Neural crest cell (in vitro differentiated cells): Measurements from ENCODE around the gene CLIC6. TPM values are rescaled to one million over a fixed set of nuclear protein-coding genes. Genes with fewer than 3 reads are reported as not detected.

Source experiments
- DNase-seq: peaks from one replicate; pipeline ENCODE4 v3.0.0; 2021; ENCODE audit warnings: low read depth, mixed read lengths, low spot score
- H3K27ac Mint-ChIP-seq: one replicate; pipeline ENCODE4 v1.8.0; 2021; ENCODE audit warnings: mild to moderate bottlenecking, mixed read lengths; ENCODE audit not compliant: unreplicated experiment
- H3K27me3 Mint-ChIP-seq: 2 replicates; pipeline ENCODE4 v1.8.0; 2021; ENCODE audit warnings: low read depth, mild to moderate bottlenecking, mixed read lengths
- H3K36me3 Mint-ChIP-seq: 2 replicates; pipeline ENCODE4 v1.8.0; 2021; ENCODE audit warnings: low read depth, mild to moderate bottlenecking, mixed read lengths
- H3K4me1 Mint-ChIP-seq: 2 replicates; pipeline ENCODE4 v1.8.0; 2021; ENCODE audit warnings: mixed read lengths
- H3K4me3 Mint-ChIP-seq: one replicate; pipeline ENCODE4 v1.8.0; 2021; ENCODE audit warnings: mild to moderate bottlenecking, mixed read lengths
- H3K9me3 Mint-ChIP-seq: 2 replicates; pipeline ENCODE4 v1.8.0; 2021; ENCODE audit warnings: mixed read lengths
- total RNA-seq: library from RNA; stranded (reverse); gene quantifications from 2 replicates; pipeline ENCODE4 v1.2.1, GENCODE V29; 2021
- TF ChIP-seq, protein P1 (sequence below): fragments of 200-600 bp; sonication (generic); conservative IDR thresholded peaks from 2 replicates; pipeline ENCODE4 v1.5.0; 2021; ENCODE audit warnings: antibody characterized with exemption, mild to moderate bottlenecking

Gene CLIC6
- total RNA-seq, 1 donor from 2014 or later: 0.19 TPM

GRCh38 chr21:34639250-34639649 is 29.5 kb upstream of the CLIC6 start:
- no peak overlapping the region for H3K27ac Mint-ChIP-seq
- no peaks in the 10 kb centered on the region for H3K4me1 Mint-ChIP-seq
- no peaks in the 10 kb centered on the region for H3K36me3 Mint-ChIP-seq
- H3K27me3 Mint-ChIP-seq: peaks cover 6% of the 10 kb centered on the region
- DNase-seq: no peak
- TF ChIP-seq, protein P1, sequence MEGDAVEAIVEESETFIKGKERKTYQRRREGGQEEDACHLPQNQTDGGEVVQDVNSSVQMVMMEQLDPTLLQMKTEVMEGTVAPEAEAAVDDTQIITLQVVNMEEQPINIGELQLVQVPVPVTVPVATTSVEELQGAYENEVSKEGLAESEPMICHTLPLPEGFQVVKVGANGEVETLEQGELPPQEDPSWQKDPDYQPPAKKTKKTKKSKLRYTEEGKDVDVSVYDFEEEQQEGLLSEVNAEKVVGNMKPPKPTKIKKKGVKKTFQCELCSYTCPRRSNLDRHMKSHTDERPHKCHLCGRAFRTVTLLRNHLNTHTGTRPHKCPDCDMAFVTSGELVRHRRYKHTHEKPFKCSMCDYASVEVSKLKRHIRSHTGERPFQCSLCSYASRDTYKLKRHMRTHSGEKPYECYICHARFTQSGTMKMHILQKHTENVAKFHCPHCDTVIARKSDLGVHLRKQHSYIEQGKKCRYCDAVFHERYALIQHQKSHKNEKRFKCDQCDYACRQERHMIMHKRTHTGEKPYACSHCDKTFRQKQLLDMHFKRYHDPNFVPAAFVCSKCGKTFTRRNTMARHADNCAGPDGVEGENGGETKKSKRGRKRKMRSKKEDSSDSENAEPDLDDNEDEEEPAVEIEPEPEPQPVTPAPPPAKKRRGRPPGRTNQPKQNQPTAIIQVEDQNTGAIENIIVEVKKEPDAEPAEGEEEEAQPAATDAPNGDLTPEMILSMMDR: no peak
- no peak overlapping the region for H3K4me3 Mint-ChIP-seq
- H3K9me3 Mint-ChIP-seq: peaks cover 4% of the 10 kb centered on the region

- H3K36me3 Mint-ChIP-seq: no peaks in the 10 kb centered on the region
- peaks cover 4% of the 10 kb centered on the region for H3K9me3 Mint-ChIP-seq
Observed at GRCh38 chr21:34639882-34640788, 28.7 kb upstream of the CLIC6 start.

DNA sequence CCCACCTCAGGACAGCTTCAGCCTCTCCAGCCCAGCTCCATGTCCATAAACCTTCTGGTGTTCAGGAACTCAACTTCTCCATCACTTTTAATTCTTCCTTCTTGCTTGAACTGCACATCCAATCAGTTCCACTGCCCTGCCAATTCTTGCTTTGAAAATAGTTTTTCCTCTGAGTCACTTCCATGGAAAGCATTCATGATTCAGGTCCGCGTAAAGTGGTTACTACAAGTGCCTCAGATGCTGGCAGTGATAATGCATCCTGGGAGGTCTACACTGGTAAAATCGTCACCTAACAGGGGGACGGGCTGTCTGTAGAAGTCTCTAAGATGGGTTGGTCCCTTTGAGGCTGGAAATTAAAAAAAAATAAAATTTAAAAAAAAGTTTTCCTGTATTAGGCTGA is 27.9 kb upstream of the CLIC6 start:
- TF ChIP-seq, protein P1: no peak
- DNase-seq: no peak
- peaks cover 6% of the 10 kb centered on the region for H3K27me3 Mint-ChIP-seq
- H3K4me1 Mint-ChIP-seq: no peaks in the 10 kb centered on the region
- H3K36me3 Mint-ChIP-seq: no peaks in the 10 kb centered on the region
- H3K4me3 Mint-ChIP-seq: no peak overlapping the region
- peaks cover 4% of the 10 kb centered on the region for H3K9me3 Mint-ChIP-seq
- no peak overlapping the region for H3K27ac Mint-ChIP-seq

More at GRCh38 chr21:34639882-34640788, 28.7 kb upstream of the CLIC6 start:
- TF ChIP-seq, protein P1: no peak
- no peaks in the 10 kb centered on the region for H3K4me1 Mint-ChIP-seq
- H3K27ac Mint-ChIP-seq: no peak overlapping the region
- H3K27me3 Mint-ChIP-seq: peaks cover 6% of the 10 kb centered on the region
- DNase-seq: no peak
- no peak overlapping the region for H3K4me3 Mint-ChIP-seq

GRCh38 chr21:34642211-34643075 is 26.4 kb upstream of the CLIC6 start:
- Mint-ChIP-seq H3K36me3 (no peaks in the 10 kb centered on the region), H3K27ac (no peak overlapping the region), H3K4me3 (no peak overlapping the region), H3K4me1 (no peaks in the 10 kb centered on the region), H3K9me3 (peaks cover 4% of the 10 kb centered on the region), H3K27me3 (peaks cover 2% of the 10 kb centered on the region)
- TF ChIP-seq, protein P1: no peak
- DNase-seq: no peak

DNA sequence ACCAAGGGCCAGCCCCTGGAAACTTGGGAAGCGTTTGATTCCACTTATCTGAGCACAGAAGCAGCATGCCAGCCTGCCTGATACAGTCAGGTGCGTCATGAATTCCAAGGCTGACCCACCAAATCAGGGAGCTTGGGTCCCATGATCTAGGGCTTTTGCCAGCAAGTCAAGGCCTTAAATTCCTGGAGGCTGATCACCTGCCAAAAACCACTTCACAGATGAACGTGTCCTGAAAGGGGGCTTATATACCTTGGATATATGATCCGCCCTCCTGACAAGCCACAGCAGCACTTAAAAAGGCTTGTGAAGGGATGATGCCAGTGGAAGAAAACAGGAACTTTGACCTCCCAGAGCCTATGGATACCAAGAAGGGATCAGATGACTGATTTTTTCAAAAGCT is 24.0 kb upstream of the CLIC6 start:
- Mint-ChIP-seq H3K4me1 (no peaks in the 10 kb centered on the region), H3K27ac (no peak overlapping the region)

More for the DNA sequence above, 24.0 kb upstream of the CLIC6 start:
- TF ChIP-seq, protein P1: no peak
- H3K4me3 Mint-ChIP-seq: no peak overlapping the region
- H3K27me3 Mint-ChIP-seq: peaks cover 20% of the 10 kb centered on the region
- no peaks in the 10 kb centered on the region for H3K36me3 Mint-ChIP-seq
- no peak for DNase-seq
- H3K9me3 Mint-ChIP-seq: peaks cover 3% of the 10 kb centered on the region
